Uterus (tissue), 4 donors: ENCODE measurements around the gene CNMD. TPM values are rescaled to one million over a fixed set of nuclear protein-coding genes. Genes with fewer than 3 reads are reported as not detected.
A peak's percentile ranks its signal among the peaks of the same experiment; 100 is the strongest.

ENCODE experiments used
- DNase-seq, 2 donors: peaks; one replicate each; pipeline ENCODE4 v3.0.0-alpha.2; 2019 to 2020
- H3K27ac ChIP-seq, 2 donors: fragments of 200-600 bp; sonication (generic); 1 replicate in 1 of 2; 2 replicates in 1 of 2; pipeline ENCODE4 v1.5.1; 2016 to 2018
- H3K27me3 ChIP-seq, 2 donors: fragments of 200-600 bp; sonication (generic); one replicate each; pipeline ENCODE4 v1.5.1; 2018 to 2019; ENCODE audit warnings: control low read depth in 1 of 2
- H3K36me3 ChIP-seq, 2 donors: fragments of 200-600 bp; sonication (generic); one replicate each; pipeline ENCODE4 v1.5.1; 2019; ENCODE audit warnings: control low read depth in 1 of 2
- H3K4me1 ChIP-seq, 2 donors: fragments of 200-600 bp; sonication (generic); one replicate each; pipeline ENCODE4 v1.5.1; 2018 to 2019; ENCODE audit warnings: control low read depth in 1 of 2
- H3K4me3 ChIP-seq, 2 donors: fragments of 200-600 bp; sonication (generic); 1 replicate in 1 of 2; 2 replicates in 1 of 2; pipeline ENCODE4 v1.5.1; 2018 to 2019; ENCODE audit warnings: mild to moderate bottlenecking in 1 of 2
- H3K9me3 ChIP-seq, 2 donors: fragments of 200-600 bp; sonication (generic); one replicate each; pipeline ENCODE4 v1.5.1; 2019; ENCODE audit warnings: control low read depth in 1 of 2
- POLR2A ChIP-seq, 2 donors: fragments of 450-650 bp; IDR thresholded peaks; one replicate each; pipeline ENCODE4 v1.6.1; 2016; ENCODE audit warnings: antibody characterized with exemption in 2 of 2, mild to moderate bottlenecking in 1 of 2, moderate library complexity in 1 of 2
- intact Hi-C: fragments of 100-400 bp; cut with DNase I; formaldehyde crosslinking; loops from one replicate; pipeline ENCODE4 v1.15.1; 2023; ENCODE audit warnings: low total_unique reads
- total RNA-seq, 4 donors: library from RNA; depleted of rRNA in 3 of 4; stranded (reverse); fragments of >200 nt in 3 of 4; gene quantifications; one replicate each; pipeline versions ENCODE4 v1.1.0 to v1.2.4, GENCODE V29; 2014 to 2023
- TF ChIP-seq, protein P1 (sequence below), 4 experiments: fragments of 200-600 bp in 2 of 4; fragments of 450-650 bp in 2 of 4; sonication (generic) in 2 of 4; IDR thresholded peaks; one replicate each; pipeline ENCODE4 v1.5.1; 2016 to 2019; ENCODE audit warnings: antibody characterized with exemption in 4 of 4, mild to moderate bottlenecking in 2 of 4, moderate library complexity in 1 of 4
- donor health status: DM: yes; HTN: yes; CAD: no.

CNMD gene
- total RNA-seq, 4 donors from 2014 or later = not detected

DNA sequence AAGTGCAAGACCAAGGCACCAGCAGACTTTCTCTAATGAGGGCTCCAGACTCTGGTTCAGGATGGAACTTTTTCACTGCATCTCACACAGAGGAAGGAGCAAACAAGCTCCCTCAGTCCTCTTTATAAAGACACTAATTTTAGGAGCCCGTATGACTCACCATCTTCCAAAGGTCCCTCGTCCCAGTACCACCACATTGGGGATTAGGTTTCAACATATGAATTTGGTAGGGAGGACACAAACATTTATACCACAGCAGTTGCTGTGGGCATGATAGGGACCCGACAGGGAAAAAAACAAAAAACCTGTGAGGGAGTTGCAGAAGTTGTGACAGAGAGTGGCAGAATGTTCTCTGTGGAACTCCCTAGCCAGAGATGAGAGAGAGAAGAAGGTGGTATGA lies 6.5 kb upstream of the CNMD start:
- intact Hi-C loops = no loop called here
- Histone ChIP-seq H3K36me3 (no peaks in the 10 kb centered on the region), H3K9me3 (no peaks in the 10 kb centered on the region), H3K4me1 (no peaks in the 10 kb centered on the region), H3K27me3 (no peaks in the 10 kb centered on the region), H3K27ac (no peak overlapping the region), H3K4me3 (no peak overlapping the region)
- no peak for DNase-seq
- TF ChIP-seq POLR2A (IDR thresholded peaks at IDR 0.05) = no peak
- TF ChIP-seq, protein P1, sequence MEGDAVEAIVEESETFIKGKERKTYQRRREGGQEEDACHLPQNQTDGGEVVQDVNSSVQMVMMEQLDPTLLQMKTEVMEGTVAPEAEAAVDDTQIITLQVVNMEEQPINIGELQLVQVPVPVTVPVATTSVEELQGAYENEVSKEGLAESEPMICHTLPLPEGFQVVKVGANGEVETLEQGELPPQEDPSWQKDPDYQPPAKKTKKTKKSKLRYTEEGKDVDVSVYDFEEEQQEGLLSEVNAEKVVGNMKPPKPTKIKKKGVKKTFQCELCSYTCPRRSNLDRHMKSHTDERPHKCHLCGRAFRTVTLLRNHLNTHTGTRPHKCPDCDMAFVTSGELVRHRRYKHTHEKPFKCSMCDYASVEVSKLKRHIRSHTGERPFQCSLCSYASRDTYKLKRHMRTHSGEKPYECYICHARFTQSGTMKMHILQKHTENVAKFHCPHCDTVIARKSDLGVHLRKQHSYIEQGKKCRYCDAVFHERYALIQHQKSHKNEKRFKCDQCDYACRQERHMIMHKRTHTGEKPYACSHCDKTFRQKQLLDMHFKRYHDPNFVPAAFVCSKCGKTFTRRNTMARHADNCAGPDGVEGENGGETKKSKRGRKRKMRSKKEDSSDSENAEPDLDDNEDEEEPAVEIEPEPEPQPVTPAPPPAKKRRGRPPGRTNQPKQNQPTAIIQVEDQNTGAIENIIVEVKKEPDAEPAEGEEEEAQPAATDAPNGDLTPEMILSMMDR (IDR thresholded peaks at IDR 0.05) = no peak

DNA sequence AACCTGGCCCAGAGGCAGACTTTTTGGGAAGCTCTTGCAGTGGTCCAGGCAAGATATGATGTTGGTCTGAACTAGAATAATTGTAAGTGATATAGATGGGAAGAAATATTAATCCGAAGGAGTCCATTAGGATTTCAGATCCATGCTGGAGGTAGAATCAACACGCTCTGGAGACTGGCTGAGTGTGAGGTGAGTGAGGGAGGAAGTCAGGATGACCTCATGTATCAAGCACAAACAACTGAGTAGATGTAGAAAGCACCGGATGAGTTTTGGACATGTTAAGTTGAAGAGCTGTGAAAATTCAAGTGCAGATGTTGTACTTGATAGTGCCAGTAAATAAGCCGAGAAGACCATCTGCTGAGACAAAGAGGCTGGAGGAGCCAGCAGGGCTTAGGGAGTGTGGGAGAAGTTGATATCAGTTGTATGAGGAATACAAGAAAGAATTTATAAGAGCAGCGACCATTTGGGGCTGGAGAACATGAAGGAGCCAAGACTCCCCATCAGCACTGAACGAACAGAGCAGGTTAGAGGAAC lies 5.3 kb upstream of the CNMD start:
- intact Hi-C loops = no loop called here
- Histone ChIP-seq H3K27me3 (no peaks in the 10 kb centered on the region), H3K36me3 (no peaks in the 10 kb centered on the region), H3K4me1 (no peaks in the 10 kb centered on the region), H3K27ac (no peak overlapping the region), H3K9me3 (no peaks in the 10 kb centered on the region), H3K4me3 (no peak overlapping the region)
- DNase-seq = no peak
- no peak for TF ChIP-seq POLR2A (IDR thresholded peaks at IDR 0.05)
- TF ChIP-seq, protein P1 (IDR thresholded peaks at IDR 0.05) = no peak

DNA sequence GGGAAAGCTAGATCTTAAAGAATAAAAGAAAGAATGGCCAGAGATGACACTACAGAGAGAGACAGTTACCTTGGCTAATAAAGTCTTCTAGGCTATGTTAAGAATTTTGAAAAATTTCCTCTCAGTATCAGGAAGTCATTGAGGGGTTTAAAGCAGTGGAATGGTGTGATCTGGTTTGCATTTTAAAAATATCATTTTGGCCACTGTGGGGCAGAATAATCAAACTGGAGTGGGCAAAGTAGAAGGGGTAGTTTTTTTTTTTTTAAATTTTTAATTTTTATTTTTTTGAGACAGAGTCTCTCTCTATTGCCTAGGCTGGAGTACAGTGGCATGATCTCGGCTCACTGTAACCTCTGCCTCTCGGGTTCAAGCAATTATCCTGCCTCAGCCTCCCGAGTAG lies 4.4 kb upstream of the CNMD start:
- DNase-seq = no peak
- no peaks in the 10 kb centered on the region for H3K9me3 ChIP-seq
- peaks cover 0 to 8% of the 10 kb centered on the region in 2 donors for H3K27me3 ChIP-seq
- H3K4me3 ChIP-seq = no peak overlapping the region
- intact Hi-C loops = no loop called here
- no peak for TF ChIP-seq POLR2A (IDR thresholded peaks at IDR 0.05)
- H3K27ac ChIP-seq = no peak overlapping the region
- H3K36me3 ChIP-seq = no peaks in the 10 kb centered on the region
- peaks cover 0 to 3% of the 10 kb centered on the region in 2 donors for H3K4me1 ChIP-seq

DNA sequence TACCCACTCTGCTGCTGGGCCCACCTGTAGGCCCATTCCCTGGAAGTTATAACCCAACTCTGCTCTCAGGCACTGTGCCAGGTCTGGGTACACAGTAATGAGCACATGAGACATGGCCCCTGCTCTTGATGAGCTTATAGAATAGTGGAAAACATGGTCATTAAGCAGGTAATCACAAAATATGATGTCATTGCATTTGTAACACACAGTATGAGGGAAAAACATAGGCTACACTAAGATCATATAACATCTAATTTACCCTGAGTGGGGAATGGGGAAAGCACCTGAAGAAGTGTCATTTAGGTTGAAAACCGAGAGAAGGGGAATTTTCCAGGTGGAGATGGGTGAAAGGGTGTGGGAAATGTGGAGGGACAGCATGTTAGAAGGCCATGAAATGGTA lies 3.9 kb upstream of the CNMD start:
- TF ChIP-seq POLR2A (IDR thresholded peaks at IDR 0.05) = no peak
- TF ChIP-seq, protein P1 (IDR thresholded peaks at IDR 0.05) = no peak

DNA sequence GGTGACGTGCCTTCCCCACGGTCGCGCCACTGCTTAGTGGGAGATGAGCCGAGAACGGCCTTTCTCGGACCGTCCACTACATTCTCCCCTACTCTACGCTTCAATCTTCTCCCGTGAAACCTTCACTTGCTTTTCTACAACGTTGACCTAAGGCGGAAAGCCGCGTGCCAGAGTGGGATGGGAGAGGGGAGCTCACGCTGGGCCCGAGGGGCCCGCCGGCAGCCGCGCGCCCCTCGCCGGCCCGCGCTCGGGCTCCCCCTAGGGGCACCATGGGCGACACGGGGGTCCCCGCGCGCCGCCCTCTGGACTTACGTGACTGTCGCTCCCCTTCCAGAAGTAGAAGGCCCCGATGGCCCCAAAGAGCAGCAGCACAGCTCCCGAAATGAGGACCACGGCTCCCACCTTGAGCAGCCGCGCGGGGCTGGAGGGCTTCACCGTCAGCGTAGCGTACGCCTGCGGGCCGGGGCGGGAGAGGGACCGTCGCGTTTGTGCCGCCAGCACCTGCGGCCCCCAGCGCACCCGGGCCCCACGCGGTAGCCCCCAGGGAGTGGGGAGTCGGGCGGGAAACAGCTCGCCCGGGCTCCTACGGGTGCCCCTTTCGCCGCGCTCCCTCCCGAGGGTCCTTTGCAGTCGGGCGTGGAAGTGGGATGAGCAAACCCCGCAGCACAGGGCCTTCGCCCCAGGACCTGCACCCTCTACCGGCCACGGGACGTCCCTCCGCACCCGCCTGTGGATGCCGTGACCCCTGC lies 727 bp downstream of the CNMD start:
- TF ChIP-seq, protein P1 (IDR thresholded peaks at IDR 0.05) = peak in 2 of 4 experiments; percentile 18
- TF ChIP-seq POLR2A (IDR thresholded peaks at IDR 0.05) = no peak
- H3K27ac ChIP-seq = no peak overlapping the region
- no peaks in the 10 kb centered on the region for H3K36me3 ChIP-seq
- DNase-seq = no peak
- H3K27me3 ChIP-seq = peaks cover 0 to 9% of the 10 kb centered on the region in 2 donors
- peaks cover 0 to 8% of the 10 kb centered on the region in 2 donors for H3K4me1 ChIP-seq
- H3K9me3 ChIP-seq = no peaks in the 10 kb centered on the region
- intact Hi-C loops = no loop called here
- peak overlapping the region in 1 of 2 donors; percentile 11 for H3K4me3 ChIP-seq

More for the DNA sequence above, 3.9 kb upstream of the CNMD start:
- intact Hi-C loops = no loop called here
- no peak overlapping the region for H3K4me3 ChIP-seq
- no peak for DNase-seq
- H3K27me3 ChIP-seq = peaks cover 0 to 9% of the 10 kb centered on the region in 2 donors
- peaks cover 0 to 8% of the 10 kb centered on the region in 2 donors for H3K4me1 ChIP-seq
- H3K27ac ChIP-seq = no peak overlapping the region
- H3K36me3 ChIP-seq = no peaks in the 10 kb centered on the region
- no peaks in the 10 kb centered on the region for H3K9me3 ChIP-seq
